Endothelial cell of coronary artery (primary cell): ENCODE results near the gene PTK6. TPM values are rescaled to one million over a fixed set of nuclear protein-coding genes. Genes with fewer than 3 reads are reported as not detected.

Experiments
- total RNA-seq: library from RNA; depleted of rRNA; stranded (reverse); fragments of >200 nt; gene quantifications from 2 replicates; pipeline ENCODE4 v1.2.3, GENCODE V29; 2014

The PTK6 gene
- total RNA-seq = under 0.01 TPM in 2 replicates

GRCh38 chr20:63536997-63537524, at the start of gene PTK6:
PTK6 (minus strand) TSS chr20:63537376; CDS start chr20:63537314, 62 bp downstream.

GRCh38 chr20:63574156-63574828, 37.1 kb upstream of the PTK6 start, which contains the start of gene HELZ2:
HELZ2 (minus strand) TSS chr20:63574239; CDS start chr20:63572385, 1,854 bp downstream.

GRCh38 chr20:63553933-63554290, 16.7 kb upstream of the PTK6 start, which contains the start of gene FNDC11:
FNDC11 (plus strand) TSS chr20:63554159; CDS start chr20:63555664, 1,505 bp downstream.

DNA sequence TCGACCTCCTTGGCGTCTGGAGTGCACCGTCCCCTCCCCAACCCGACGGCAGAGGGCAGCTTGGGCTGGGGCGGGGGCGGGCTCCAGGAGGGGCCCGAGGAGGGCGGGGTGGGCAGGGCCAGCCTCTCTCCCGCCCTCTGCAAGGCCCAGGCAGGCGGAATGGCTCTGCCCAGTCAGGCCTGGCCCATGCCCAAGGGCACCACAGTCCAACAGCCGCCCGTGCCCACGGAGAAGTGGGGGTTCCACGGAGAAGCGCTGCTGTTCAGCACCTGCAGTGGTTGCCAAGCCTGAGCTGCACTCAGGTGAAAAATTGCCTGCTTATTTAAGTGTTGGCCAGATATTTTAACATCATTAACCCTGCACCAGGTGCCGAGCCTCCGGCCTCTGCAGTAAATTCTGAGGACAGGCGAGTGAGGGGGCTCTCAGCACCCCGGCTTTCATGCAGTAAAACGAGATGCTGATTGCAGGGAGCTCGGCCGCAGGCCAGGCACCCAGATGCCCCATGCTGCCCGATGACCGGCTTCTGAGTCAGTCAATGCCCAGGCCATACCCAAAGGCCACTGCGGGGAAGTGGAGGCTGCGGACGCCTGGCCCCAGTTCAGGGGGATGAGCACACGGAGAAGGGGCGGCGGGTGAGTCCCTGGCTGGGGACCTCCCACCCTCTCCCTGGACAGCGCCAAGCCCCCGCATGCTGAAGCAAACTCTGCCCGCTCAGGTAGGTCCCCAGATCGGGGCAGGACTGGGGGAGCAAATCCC, 10.7 kb upstream of the PTK6 start, which contains the start of gene SRMS:
SRMS (minus strand) TSS at position 25 of the 756 bp plus-strand sequence. CDS start 286 bp downstream, outside the sequence.

DNA sequence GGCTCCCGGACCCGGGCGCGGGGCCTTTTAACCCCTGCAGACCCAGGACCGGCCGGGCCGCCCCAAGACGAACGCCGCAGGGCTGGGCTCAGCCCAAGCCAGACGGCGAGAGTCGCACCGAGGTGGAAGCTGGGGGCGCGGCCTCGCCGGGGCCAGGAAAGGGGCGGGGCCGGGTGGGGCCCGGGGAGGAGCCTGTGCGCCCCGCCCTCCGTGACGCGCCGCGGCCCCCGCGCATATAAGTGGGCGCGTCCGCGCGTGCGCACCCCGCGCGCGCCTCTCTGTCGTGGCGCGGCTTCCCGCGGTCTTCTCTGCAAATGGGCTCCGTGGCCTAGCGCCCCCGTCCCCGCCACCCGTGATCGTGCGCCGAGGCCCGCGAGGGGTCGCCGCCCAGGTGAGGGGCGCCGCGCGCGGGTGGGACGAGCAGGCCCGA, 16.7 kb downstream of the PTK6 start, which contains the start of gene PPDPF:
PPDPF (plus strand) TSS at position 262 of the 430 bp plus-strand sequence. CDS start 544 bp downstream, outside the sequence.

DNA sequence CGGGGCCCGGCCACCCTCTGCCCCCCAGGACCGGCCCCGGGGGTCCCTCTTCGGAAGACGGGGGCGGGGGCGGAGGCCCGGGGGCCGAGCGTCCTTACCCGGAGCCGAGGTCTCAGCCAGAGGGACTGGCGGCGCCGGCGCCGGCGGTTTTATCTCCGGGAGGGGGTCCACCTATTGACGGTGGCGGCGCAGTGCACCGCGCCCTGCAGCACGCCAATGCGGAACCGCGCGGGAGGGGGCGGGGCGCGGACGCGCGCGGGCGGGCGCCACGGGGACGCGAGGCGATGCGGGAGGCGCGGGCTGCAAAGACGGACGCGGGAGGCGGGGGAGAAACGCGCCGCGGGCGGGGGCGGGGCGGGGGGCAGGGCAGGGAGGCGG, 38.2 kb downstream of the PTK6 start, which contains the start of gene EEF1A2:
EEF1A2 (minus strand) TSS at position 124 of the 378 bp plus-strand sequence. CDS start 1,320 bp downstream, outside the sequence.

Other genes with a start within 250 kb of the PTK6 start
- gene COL20A1, start 244.2 kb downstream of the PTK6 start, total RNA-seq = not detected in 2 replicates
- not detected in 2 replicates for gene CHRNA4, start 176.0 kb downstream of the PTK6 start, total RNA-seq
- gene KCNQ2, start 64.7 kb downstream of the PTK6 start, total RNA-seq = not detected in 2 replicates
- gene EEF1A2, start 38.3 kb downstream of the PTK6 start, total RNA-seq = 1.0 and 2.0 TPM in 2 replicates
- 12.1 and 14.5 TPM in 2 replicates for gene PPDPF, start 16.6 kb downstream of the PTK6 start, total RNA-seq
- not detected in 2 replicates for gene SRMS, start 10.4 kb upstream of the PTK6 start, total RNA-seq
- gene FNDC11, start 16.8 kb upstream of the PTK6 start, total RNA-seq = 0.63 and 0.94 TPM in 2 replicates
- gene HELZ2, start 36.9 kb upstream of the PTK6 start, total RNA-seq = 31.0 and 44.7 TPM in 2 replicates
- gene GMEB2, start 89.7 kb upstream of the PTK6 start, total RNA-seq = 8.5 and 9.3 TPM in 2 replicates
- gene STMN3, start 116.0 kb upstream of the PTK6 start, total RNA-seq = 2.7 and 3.4 TPM in 2 replicates
- 10.0 and 13.1 TPM in 2 replicates for gene RTEL1, start 120.9 kb upstream of the PTK6 start, total RNA-seq
- gene TNFRSF6B, start 159.3 kb upstream of the PTK6 start, total RNA-seq = 10.2 and 60.2 TPM in 2 replicates
- 39.6 and 54.9 TPM in 2 replicates for gene ARFRP1, start 170.6 kb upstream of the PTK6 start, total RNA-seq
- 17.9 and 21.7 TPM in 2 replicates for gene ZGPAT, start 170.7 kb upstream of the PTK6 start, total RNA-seq
- 2.2 and 4.3 TPM in 2 replicates for gene LIME1, start 199.3 kb upstream of the PTK6 start, total RNA-seq
- 12.4 and 12.5 TPM in 2 replicates for gene SLC2A4RG, start 202.4 kb upstream of the PTK6 start, total RNA-seq